GM12801 (cell line): Measurements from ENCODE around the gene TRIM28.

Experiments used
- TF ChIP-seq, protein P1 (sequence below): IDR thresholded peaks from one replicate; pipeline ENCODE4 v1.5.1; 2011; ENCODE audit warnings: control low read depth; ENCODE audit not compliant: insufficient read length; ENCODE audit errors: extremely low read depth

The TRIM28 gene

DNA sequence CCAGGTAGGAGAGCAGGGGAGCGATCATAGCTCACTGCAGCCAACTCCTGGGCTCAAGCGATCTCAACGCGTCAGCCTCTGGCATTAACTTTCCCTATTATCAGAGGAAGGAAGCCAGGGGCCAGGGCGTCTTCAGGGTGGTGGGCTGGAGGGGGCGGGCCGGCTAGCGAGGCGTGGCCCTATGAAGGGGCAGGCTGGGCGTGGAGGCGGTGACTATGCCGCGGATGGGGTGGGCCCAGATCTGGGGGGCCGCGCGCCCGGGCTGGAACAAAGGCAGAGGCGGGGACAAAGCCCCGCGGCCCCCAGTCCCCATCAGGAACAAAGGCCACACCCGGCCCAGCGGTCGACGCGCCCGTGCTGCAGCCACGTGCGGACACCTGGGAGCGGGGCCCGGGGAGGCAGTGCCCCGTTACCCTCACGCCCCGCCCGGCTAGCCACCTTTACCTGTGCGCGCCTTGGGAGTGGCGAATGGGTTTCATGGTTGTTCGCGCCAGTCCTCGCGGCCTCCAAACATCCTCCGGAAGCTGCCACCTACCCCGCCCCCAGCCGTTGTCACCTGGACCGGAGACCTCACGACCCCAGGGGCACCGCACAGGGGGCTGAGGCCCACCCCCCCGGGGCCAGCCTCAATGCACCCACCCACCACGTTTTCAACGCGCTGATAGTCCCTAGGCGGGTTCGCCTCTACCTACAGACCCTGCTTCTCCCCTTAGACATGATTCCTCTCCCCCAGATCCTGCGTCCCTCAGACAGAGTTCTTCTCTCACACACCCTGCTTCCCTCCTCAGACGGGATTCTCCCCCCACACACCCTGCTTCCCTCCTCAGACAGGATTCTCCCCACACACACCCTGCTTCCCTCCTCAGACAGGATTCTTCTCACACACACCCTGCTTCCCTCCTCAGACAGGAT lies 5.4 kb upstream of the TRIM28 start:
- TF ChIP-seq, protein P1, sequence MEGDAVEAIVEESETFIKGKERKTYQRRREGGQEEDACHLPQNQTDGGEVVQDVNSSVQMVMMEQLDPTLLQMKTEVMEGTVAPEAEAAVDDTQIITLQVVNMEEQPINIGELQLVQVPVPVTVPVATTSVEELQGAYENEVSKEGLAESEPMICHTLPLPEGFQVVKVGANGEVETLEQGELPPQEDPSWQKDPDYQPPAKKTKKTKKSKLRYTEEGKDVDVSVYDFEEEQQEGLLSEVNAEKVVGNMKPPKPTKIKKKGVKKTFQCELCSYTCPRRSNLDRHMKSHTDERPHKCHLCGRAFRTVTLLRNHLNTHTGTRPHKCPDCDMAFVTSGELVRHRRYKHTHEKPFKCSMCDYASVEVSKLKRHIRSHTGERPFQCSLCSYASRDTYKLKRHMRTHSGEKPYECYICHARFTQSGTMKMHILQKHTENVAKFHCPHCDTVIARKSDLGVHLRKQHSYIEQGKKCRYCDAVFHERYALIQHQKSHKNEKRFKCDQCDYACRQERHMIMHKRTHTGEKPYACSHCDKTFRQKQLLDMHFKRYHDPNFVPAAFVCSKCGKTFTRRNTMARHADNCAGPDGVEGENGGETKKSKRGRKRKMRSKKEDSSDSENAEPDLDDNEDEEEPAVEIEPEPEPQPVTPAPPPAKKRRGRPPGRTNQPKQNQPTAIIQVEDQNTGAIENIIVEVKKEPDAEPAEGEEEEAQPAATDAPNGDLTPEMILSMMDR, result no peak

DNA sequence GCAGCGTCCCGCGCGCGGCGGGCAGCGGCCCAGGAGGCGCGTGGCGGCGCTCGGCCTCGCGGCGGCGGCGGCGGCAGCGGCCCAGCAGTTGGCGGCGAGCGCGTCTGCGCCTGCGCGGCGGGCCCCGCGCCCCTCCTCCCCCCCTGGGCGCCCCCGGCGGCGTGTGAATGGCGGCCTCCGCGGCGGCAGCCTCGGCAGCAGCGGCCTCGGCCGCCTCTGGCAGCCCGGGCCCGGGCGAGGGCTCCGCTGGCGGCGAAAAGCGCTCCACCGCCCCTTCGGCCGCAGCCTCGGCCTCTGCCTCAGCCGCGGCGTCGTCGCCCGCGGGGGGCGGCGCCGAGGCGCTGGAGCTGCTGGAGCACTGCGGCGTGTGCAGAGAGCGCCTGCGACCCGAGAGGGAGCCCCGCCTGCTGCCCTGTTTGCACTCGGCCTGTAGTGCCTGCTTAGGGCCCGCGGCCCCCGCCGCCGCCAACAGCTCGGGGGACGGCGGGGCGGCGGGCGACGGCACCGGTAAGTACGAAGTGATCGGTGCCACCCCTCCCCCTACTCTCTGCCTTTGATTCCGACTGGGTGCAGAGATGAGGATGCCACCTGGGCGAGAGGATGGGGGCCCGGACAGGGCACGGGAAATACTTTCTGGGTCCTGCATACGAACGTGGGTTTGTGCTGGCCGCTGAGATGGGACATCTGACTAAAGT lies 874 bp downstream of the TRIM28 start:
- TF ChIP-seq, protein P1, result no peak

DNA sequence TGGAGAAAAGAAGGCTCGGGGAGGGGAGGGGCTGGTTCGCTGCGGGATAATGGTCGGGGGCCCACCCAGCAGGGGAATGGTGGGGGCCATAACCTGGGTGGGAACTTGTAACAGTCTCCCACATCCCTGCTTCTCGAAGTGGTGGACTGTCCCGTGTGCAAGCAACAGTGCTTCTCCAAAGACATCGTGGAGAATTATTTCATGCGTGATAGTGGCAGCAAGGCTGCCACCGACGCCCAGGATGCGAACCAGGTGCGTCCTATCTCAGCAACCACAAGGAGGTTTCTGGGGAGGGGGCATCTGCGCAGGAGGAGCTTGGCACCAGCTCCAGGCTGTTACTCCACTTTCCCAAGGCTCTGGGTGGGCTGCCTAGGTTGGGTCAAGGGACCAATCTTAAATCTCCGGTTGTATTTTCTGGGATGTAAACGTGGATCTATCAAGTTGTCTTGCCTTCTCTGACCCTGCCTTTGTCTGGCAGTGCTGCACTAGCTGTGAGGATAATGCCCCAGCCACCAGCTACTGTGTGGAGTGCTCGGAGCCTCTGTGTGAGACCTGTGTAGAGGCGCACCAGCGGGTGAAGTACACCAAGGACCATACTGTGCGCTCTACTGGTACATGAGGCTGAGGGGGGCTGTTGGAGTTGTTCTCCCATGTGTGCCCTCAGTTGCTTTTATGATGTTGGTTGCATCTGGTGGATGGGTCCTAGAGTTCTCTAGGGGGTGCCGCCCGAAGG lies 1.6 kb downstream of the TRIM28 start:
- TF ChIP-seq, protein P1, result no peak

DNA sequence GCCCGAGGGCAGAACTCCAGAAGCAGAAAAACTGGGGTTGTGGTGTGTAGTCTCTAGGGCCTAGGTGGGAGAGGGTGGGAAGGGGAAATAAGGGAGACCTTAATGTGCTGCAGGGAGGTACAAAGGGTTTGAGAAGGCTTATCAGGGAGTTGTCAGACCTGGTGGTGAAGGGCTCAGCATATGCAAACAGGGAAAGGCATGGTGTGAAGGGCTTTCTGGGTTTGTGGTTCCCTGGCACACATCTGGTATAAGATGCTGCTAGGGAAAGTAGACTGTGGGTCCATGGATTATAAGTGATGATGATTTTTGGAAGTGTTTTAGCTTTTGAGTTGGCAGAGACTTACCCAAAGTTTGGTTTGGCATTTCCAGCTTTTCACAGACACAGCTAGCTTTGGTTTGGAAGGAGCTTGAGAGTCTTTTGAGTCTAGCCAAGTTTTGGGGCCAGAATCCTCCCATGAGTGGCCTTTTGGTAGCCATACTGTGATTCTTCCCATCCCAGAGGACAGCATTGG lies 2.2 kb downstream of the TRIM28 start:
- TF ChIP-seq, protein P1, result no peak

DNA sequence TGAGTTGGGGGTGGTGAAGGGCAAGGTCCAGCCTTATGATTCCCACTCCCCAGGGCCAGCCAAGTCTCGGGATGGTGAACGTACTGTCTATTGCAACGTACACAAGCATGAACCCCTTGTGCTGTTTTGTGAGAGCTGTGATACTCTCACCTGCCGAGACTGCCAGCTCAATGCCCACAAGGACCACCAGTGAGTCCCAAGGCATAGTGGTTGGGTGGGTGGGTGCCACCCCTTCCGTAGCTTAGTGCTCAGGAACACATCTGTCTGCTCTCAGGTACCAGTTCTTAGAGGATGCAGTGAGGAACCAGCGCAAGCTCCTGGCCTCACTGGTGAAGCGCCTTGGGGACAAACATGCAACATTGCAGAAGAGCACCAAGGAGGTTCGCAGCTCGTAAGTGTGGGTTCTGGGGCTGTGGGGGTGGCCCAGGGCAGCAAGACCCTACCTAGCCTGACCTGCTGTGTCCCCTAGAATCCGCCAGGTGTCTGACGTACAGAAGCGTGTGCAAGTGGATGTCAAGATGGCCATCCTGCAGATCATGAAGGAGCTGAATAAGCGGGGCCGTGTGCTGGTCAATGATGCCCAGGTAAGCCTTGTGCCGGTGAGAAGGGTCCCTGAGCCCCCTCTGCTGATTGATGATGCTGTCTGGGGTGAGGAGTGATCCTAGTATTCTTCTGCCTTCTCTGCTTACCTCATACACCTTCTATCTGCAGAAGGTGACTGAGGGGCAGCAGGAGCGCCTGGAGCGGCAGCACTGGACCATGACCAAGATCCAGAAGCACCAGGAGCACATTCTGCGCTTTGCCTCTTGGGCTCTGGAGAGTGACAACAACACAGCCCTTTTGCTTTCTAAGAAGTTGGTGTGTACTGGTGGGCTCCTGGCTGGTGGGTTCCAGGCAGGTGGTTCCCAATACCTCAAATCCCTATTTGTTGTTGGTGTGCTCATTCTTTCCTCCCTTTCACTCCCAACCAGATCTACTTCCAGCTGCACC lies 3.8 kb downstream of the TRIM28 start:
- TF ChIP-seq, protein P1, result no peak

DNA sequence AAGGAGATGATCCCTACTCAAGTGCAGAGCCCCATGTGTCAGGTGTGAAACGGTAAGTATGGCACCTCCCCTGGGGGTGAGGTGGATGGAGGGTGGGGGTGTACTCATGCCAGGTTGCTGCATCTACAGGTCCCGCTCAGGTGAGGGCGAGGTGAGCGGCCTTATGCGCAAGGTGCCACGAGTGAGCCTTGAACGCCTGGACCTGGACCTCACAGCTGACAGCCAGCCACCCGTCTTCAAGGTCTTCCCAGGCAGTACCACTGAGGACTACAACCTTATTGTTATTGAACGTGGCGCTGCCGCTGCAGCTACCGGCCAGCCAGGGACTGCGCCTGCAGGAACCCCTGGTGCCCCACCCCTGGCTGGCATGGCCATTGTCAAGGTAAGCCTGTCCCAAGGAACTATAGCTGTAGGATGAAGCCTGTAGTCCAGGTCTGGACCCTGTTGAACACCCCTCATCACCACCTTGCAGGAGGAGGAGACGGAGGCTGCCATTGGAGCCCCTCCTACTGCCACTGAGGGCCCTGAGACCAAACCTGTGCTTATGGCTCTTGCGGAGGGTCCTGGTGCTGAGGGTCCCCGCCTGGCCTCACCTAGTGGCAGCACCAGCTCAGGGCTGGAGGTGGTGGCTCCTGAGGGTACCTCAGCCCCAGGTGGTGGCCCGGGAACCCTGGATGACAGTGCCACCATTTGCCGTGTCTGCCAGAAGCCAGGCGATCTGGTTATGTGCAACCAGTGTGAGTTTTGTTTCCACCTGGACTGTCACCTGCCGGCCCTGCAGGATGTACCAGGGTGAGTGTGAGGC lies 5.2 kb downstream of the TRIM28 start:
- TF ChIP-seq, protein P1, result no peak
